Stimulated activated memory B cell treated with anti-CD40 and anti-IgM and Interleukin-4, amounts not matched to agents 10 μg/mL and 1 μg/mL and 100 μg/mL, for 72 hours (primary cell): ENCODE results near the gene ADGRL3.
"Not testable (repeated sequence)": the region's sequence is repeated elsewhere in the genome, so short reads cannot be mapped to it uniquely, and the experiment has no call there.

Experiments
- ATAC-seq: fragments of 150-1000 bp; cut with Tn5 transposase; 2 replicates; pipeline ENCODE4 v1.10.0; 2021
- H3K27ac Mint-ChIP-seq: one replicate; pipeline ENCODE4 v1.8.0; 2022; ENCODE audit warnings: mild to moderate bottlenecking, mixed read lengths
- H3K27me3 Mint-ChIP-seq: one replicate; pipeline ENCODE4 v1.8.0; 2022; ENCODE audit warnings: mixed read lengths
- H3K36me3 Mint-ChIP-seq: one replicate; pipeline ENCODE4 v1.8.0; 2022; ENCODE audit warnings: mixed read lengths
- H3K4me1 Mint-ChIP-seq: one replicate; pipeline ENCODE4 v1.8.0; 2022; ENCODE audit warnings: mixed read lengths
- H3K4me3 Mint-ChIP-seq: one replicate; pipeline ENCODE4 v1.8.0; 2022; ENCODE audit warnings: mild to moderate bottlenecking, moderate library complexity, mixed read lengths
- H3K9me3 Mint-ChIP-seq: one replicate; pipeline ENCODE4 v1.8.0; 2022; ENCODE audit warnings: mixed read lengths

Gene ADGRL3

GRCh38 chr4:61200916-61201526 is 895 bp downstream of the ADGRL3 start:
- Mint-ChIP-seq H3K4me3 (no peak overlapping the region), H3K27me3 (peaks cover 52% of the 10 kb centered on the region), H3K36me3 (no peaks in the 10 kb centered on the region), H3K4me1 (no peaks in the 10 kb centered on the region), H3K27ac (no peak overlapping the region), H3K9me3 (no peaks in the 10 kb centered on the region)
- ATAC-seq: no peak

GRCh38 chr4:61201561-61201960 is 1.4 kb downstream of the ADGRL3 start:
- no peak for ATAC-seq
- Mint-ChIP-seq H3K27me3 (peaks cover 52% of the 10 kb centered on the region), H3K27ac (no peak overlapping the region), H3K9me3 (no peaks in the 10 kb centered on the region), H3K36me3 (no peaks in the 10 kb centered on the region), H3K4me3 (no peak overlapping the region), H3K4me1 (no peaks in the 10 kb centered on the region)

DNA sequence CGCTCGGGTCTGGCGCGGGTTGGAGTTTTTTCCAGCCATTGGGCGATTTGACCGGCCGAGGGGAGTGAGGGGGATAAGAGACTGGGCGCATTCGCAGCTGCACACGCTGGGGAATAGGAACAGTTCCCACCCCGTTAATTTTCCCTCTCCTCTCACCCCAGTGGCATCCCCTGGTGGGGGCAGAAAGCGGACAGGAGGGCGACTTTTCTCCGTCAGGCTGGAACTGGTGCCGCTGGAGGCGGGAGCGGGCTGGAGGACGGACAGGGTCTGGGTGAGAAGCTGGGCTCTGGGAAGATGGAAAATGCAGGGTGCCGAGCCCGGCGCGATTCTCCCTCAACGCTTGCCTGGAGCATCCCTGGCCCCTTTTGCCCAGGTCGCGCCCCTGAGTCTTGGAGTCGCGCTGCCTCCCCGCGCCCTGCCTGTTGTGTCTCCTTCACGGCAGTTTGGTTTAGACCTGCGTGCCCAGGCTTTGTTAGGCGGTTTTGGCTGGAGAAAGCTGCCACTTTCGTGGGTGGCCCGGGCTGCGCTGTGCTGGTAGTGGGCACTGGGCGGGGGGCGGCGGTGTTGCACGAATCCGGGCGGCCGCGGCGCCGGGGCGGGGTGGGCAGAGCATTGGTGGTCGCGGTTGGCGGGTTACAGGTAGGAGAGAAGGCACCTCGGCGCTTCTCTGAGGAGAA is 2.0 kb downstream of the ADGRL3 start:
- no peak overlapping the region for H3K4me3 Mint-ChIP-seq
- H3K9me3 Mint-ChIP-seq: no peaks in the 10 kb centered on the region
- no peak overlapping the region for H3K27ac Mint-ChIP-seq
- no peaks in the 10 kb centered on the region for H3K36me3 Mint-ChIP-seq
- no peaks in the 10 kb centered on the region for H3K4me1 Mint-ChIP-seq
- no peak for ATAC-seq
- H3K27me3 Mint-ChIP-seq: peaks cover 52% of the 10 kb centered on the region

GRCh38 chr4:61202638-61203435 is 2.7 kb downstream of the ADGRL3 start:
- ATAC-seq: no peak

GRCh38 chr4:61203436-61203790 is 3.3 kb downstream of the ADGRL3 start:
- no peak overlapping the region for H3K27ac Mint-ChIP-seq
- H3K27me3 Mint-ChIP-seq: peaks cover 52% of the 10 kb centered on the region
- no peaks in the 10 kb centered on the region for H3K36me3 Mint-ChIP-seq
- no peak for ATAC-seq
- H3K4me1 Mint-ChIP-seq: no peaks in the 10 kb centered on the region
- H3K9me3 Mint-ChIP-seq: no peaks in the 10 kb centered on the region
- no peak overlapping the region for H3K4me3 Mint-ChIP-seq

More at GRCh38 chr4:61202638-61203435, 2.7 kb downstream of the ADGRL3 start:
- H3K4me3 Mint-ChIP-seq: no peak overlapping the region
- H3K4me1 Mint-ChIP-seq: no peaks in the 10 kb centered on the region
- H3K27me3 Mint-ChIP-seq: peaks cover 52% of the 10 kb centered on the region
- H3K9me3 Mint-ChIP-seq: no peaks in the 10 kb centered on the region
- no peaks in the 10 kb centered on the region for H3K36me3 Mint-ChIP-seq
- H3K27ac Mint-ChIP-seq: no peak overlapping the region

GRCh38 chr4:61204353-61205060 is 4.4 kb downstream of the ADGRL3 start:
- Mint-ChIP-seq H3K27ac (no peak overlapping the region), H3K9me3 (no peaks in the 10 kb centered on the region), H3K36me3 (no peaks in the 10 kb centered on the region), H3K4me3 (no peak overlapping the region), H3K4me1 (no peaks in the 10 kb centered on the region), H3K27me3 (peaks cover 42% of the 10 kb centered on the region)
- no peak for ATAC-seq

GRCh38 chr4:61205066-61205465 is 4.9 kb downstream of the ADGRL3 start:
- peaks cover 36% of the 10 kb centered on the region for H3K27me3 Mint-ChIP-seq
- H3K4me3 Mint-ChIP-seq: no peak overlapping the region
- H3K9me3 Mint-ChIP-seq: no peaks in the 10 kb centered on the region
- H3K4me1 Mint-ChIP-seq: no peaks in the 10 kb centered on the region
- H3K27ac Mint-ChIP-seq: no peak overlapping the region
- ATAC-seq: no peak
- H3K36me3 Mint-ChIP-seq: no peaks in the 10 kb centered on the region

- not testable (repeated sequence) for H3K36me3 Mint-ChIP-seq, H3K4me1 Mint-ChIP-seq, H3K4me3 Mint-ChIP-seq, ATAC-seq, H3K27ac Mint-ChIP-seq, H3K9me3 Mint-ChIP-seq
- peaks cover 15% of the 10 kb centered on the region for H3K27me3 Mint-ChIP-seq
Measured at GRCh38 chr4:61207156-61207555, 7.0 kb downstream of the ADGRL3 start.

DNA sequence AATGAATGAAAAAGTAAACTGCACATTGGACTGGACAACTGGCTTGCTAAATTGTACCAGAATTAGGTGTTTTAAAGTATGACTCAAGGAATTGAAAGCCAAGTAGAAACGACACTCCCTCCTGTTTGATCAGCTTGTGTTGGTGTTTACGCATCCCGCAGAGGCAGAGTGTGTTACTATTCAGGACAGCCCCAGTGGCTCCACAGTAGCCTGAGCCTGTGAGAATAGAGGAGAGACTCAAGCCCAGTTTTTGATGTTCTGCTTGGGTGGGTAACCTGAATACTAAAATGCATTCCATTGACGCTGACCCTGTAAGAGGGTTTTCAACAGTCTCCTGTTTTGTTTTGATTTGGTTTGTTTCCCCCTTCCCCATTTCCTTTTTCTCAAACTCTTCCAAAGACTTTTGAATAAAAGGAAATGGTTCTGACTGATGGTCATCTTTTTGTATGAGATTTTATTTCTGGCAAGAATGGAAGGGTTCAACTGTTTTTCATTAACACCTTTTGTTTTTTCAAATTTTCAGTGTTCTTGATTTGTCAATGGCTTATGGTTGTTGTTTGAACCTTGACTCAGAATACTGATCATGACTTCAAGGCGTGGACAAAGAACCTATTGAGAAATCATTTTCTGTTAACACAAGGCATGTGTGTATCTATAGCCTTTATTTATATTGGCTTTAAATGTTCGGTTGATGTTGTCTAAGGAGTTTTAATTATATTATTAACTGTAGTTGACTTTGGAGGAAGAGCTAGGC is 10.2 kb downstream of the ADGRL3 start:
- no peaks in the 10 kb centered on the region for H3K36me3 Mint-ChIP-seq
- no peak overlapping the region for H3K4me3 Mint-ChIP-seq
- H3K9me3 Mint-ChIP-seq: no peaks in the 10 kb centered on the region
- no peaks in the 10 kb centered on the region for H3K4me1 Mint-ChIP-seq
- H3K27me3 Mint-ChIP-seq: no peaks in the 10 kb centered on the region
- no peak overlapping the region for H3K27ac Mint-ChIP-seq
- ATAC-seq: no peak

GRCh38 chr4:61211781-61212180 is 11.7 kb downstream of the ADGRL3 start:
- Mint-ChIP-seq H3K36me3 (no peaks in the 10 kb centered on the region), H3K4me3 (no peak overlapping the region), H3K27me3 (no peaks in the 10 kb centered on the region), H3K9me3 (no peaks in the 10 kb centered on the region), H3K4me1 (no peaks in the 10 kb centered on the region), H3K27ac (no peak overlapping the region)
- no peak for ATAC-seq

DNA sequence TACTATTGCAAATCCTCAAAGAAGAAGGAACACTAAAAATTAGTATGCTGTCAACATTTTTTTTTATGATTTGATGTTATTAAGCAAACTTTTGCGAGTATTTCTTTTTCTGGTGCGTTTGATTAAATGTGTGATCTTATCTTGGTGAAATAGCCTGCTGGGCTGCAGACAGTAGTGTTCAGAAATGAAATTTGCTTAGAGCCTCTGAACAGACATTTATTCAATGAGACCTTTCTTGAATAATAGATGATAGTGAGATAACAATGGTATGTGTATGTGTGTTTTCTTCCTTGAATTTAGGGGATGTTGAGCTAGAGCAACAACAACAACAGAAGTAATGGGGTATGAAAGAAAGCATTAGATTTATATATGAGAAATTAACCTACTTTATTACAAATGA is 12.7 kb downstream of the ADGRL3 start:
- H3K4me1 Mint-ChIP-seq: no peaks in the 10 kb centered on the region
- no peak overlapping the region for H3K27ac Mint-ChIP-seq

GRCh38 chr4:61214680-61215079 is 14.6 kb downstream of the ADGRL3 start:
- Mint-ChIP-seq H3K4me3 (no peak overlapping the region), H3K36me3 (no peaks in the 10 kb centered on the region), H3K4me1 (no peaks in the 10 kb centered on the region), H3K27me3 (no peaks in the 10 kb centered on the region), H3K27ac (no peak overlapping the region), H3K9me3 (peaks cover 2% of the 10 kb centered on the region)
- no peak for ATAC-seq

More for the DNA sequence above, 12.7 kb downstream of the ADGRL3 start:
- H3K9me3 Mint-ChIP-seq: peaks cover 2% of the 10 kb centered on the region
- H3K36me3 Mint-ChIP-seq: no peaks in the 10 kb centered on the region
- no peak overlapping the region for H3K4me3 Mint-ChIP-seq
- ATAC-seq: no peak
- H3K27me3 Mint-ChIP-seq: no peaks in the 10 kb centered on the region

DNA sequence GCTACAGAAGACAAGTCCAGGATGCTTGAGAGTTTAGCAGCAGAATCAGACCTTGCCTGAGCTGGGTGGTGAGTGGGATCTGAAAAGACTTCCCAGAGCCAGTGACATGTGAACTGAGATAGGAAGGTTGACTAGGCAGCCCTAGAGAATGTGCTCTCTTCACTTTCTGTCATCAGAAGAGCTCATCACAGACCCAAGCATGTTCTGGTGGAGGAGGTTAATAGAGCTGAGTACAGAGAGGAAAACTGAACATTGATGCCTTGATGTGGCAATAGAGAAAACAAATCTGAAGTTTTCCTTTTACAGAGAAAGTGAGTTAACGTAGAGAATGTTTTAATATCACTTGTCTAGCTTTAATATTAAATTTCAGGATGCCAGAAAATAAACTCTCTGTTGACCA is 17.1 kb downstream of the ADGRL3 start:
- H3K4me1 Mint-ChIP-seq: no peaks in the 10 kb centered on the region
- H3K36me3 Mint-ChIP-seq: no peaks in the 10 kb centered on the region
- no peak for ATAC-seq
- H3K9me3 Mint-ChIP-seq: peaks cover 2% of the 10 kb centered on the region
- no peaks in the 10 kb centered on the region for H3K27me3 Mint-ChIP-seq
- H3K4me3 Mint-ChIP-seq: no peak overlapping the region
- no peak overlapping the region for H3K27ac Mint-ChIP-seq

DNA sequence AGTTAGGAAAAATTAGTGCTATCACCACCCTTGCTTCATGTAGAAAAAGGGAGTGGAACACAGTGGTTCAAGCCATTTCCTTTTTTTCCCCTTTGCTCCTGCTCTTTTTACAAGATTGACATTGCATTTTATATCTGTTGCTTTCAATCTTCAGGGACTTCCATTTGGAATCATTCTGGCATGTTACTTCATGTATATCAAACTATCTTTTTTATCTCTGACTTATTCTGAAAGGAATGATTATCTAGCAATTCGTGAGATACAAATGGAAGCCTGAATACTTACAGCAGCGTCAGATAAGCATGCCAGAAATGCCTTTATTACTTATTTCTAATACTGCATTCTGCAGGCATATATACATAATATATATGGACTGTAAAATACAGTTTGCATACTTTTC is 20.4 kb downstream of the ADGRL3 start:
- H3K4me3 Mint-ChIP-seq: no peak overlapping the region
- H3K9me3 Mint-ChIP-seq: peaks cover 2% of the 10 kb centered on the region
- ATAC-seq: no peak
- no peaks in the 10 kb centered on the region for H3K27me3 Mint-ChIP-seq
- H3K36me3 Mint-ChIP-seq: no peaks in the 10 kb centered on the region
- H3K4me1 Mint-ChIP-seq: no peaks in the 10 kb centered on the region
- H3K27ac Mint-ChIP-seq: no peak overlapping the region

DNA sequence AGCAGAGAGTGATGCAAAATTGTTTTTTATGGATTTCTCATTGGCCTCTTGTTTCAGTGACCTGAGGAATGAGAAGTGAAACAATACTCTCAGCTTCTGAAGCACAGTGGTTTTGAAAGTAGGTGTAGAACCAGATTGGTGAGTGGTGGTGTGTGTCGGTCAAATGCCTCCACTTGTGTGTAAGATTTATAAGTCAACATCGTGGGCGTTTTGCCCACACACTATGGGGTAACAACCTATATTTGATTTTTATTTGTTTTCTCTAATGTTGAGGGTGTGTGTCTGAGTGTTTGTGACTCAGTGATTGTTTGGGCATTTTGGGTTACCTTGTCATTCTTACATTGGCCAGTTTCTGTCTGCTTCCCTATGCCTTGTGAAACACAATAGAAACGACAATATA is 23.3 kb downstream of the ADGRL3 start:
- no peak overlapping the region for H3K4me3 Mint-ChIP-seq
- H3K27ac Mint-ChIP-seq: no peak overlapping the region
- H3K4me1 Mint-ChIP-seq: no peaks in the 10 kb centered on the region
- no peaks in the 10 kb centered on the region for H3K27me3 Mint-ChIP-seq
- no peaks in the 10 kb centered on the region for H3K36me3 Mint-ChIP-seq
- ATAC-seq: no peak
- H3K9me3 Mint-ChIP-seq: no peaks in the 10 kb centered on the region
